DMS 273 (cell line): ENCODE measurements around the gene CELF2.

Experiments used
- DNase-seq: peaks from one replicate; lab custom pipeline; 2025; ENCODE audit not compliant: unreplicated experiment; lab: John Stamatoyannopoulos, UW

Gene CELF2

GRCh38 chr10:11288302-11288701, 270.6 kb downstream of the CELF2 start:
- DNase-seq = no peak

GRCh38 chr10:11290156-11290890, 272.7 kb downstream of the CELF2 start:
- DNase-seq = no peak

GRCh38 chr10:11292576-11293302, 275.1 kb downstream of the CELF2 start:
- DNase-seq = no peak

DNA sequence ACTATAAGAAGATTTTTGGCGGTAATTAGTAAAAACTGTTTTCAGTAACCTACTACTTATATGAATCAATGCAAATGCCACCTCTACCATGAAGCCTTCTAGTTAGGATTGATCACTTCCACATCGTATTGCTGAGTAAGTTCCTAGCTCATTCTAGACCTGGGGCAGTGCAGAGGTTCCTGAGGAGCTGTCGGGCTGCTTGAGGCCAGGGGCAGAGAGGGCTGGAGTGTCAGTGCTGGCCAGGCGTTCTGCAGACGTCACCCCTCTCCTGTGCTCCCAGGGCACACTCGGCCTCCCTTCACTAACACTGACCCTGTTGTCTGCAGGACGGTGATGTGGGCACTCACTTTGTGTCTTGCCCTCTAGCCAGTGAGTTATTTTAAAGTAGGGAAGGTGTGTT, 275.7 kb downstream of the CELF2 start:
- no peak for DNase-seq

DNA sequence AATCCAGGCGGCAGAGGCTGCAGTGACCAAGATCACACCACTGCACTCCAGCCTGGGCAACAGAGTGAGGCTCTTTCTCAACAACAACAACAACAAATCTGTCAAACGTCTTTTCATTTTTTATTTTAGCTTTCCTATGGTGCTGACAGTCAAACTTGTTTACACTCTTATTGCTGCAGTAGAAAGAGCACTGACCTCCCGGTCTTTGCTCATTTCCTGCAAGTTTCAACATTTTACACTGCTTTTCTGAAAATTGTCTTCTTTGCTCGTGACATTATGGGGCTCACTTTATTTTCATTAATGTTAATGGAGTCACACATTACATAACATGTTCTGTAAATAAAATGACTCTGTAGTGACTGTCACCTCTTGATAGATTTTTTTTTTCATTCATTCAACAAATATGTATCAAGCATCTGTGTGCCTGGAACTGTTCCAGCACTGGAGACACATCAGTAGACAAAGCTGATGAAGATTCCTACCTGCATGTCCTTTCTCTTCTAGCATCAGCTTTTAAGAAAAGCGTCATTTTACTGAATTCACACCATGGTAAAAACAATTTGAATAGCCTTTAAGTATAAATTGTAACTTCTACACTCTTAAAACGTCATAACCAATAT, 277.3 kb downstream of the CELF2 start:
- no peak for DNase-seq

DNA sequence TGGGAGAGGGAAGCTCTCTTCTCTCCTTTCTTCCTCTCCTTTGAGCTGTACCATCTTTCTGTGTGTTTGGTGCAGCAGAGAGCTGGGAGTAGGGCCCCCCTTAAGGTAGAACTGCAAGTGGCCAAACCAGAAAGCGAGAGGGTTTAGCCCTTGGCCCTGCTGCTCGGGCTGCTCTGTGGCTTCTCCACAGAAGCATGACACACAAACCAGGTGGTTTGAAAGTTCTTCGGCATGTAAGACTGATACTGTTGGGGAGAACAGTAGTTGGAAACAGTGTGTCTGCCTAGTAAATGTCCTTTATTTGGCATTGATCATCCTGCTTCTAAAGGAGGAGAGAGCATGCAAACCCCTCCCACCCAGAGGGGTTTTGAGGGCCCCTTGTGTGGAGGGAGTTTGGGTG, 277.8 kb downstream of the CELF2 start:
- DNase-seq = no peak

DNA sequence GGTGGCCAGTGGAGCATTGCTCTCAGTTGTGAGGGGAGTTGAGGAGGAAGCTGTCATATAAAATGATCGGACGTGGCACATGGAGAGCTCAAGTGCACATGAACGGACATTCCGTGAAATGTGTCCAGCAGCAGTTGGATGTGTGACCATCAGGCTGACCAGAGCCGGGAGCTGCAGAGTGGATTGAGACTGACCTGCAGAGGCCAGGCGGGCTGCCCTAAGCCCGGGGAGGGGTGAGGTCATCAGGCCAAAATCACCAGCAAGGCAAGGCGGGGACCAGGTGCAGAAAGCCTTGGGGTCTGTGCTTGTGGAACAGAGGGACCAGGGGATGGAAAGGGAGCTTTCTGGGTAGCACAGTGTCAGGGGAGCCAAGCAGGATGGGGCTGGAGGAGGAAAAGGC, 279.5 kb downstream of the CELF2 start:
- no peak for DNase-seq

DNA sequence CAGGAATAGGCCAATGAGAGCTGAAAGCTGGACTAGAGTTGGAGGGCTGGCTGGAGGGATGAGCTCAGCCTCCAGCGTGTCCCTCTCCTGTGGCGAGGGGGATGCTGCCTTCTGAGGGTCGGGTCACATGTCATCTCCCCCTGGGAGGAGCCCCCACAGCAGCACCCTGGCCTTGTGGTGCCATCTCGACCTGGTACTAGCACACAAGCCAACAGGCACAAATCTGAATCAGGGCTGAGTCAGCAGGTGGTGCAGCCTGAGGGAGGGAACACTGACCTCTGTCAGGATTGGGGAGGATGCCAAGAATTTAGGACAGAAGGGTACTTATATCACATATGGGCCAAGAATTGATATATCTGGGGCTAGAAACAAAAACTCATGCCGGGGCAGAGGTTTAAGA, 280.4 kb downstream of the CELF2 start:
- peak; percentile 35 for DNase-seq

DNA sequence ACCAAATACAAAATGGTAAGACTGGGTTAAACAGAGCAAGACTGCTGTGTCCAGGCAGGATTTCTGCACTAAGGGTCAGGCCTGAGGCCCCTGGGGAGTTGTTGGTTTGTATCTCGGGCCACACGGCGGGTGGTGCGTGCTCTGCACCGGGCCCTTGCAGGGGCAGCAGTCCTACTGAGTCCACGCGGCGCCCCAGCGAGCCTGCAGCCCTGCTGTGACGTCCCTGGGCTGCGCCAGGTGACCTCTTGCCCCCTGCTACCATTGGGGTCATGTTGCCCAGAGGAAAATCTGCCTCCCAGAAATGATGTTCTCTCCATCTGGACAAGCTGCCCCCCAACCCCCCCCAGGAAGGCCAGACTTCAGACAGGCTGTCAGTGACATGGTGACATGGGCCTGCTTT, 281.5 kb downstream of the CELF2 start:
- no peak for DNase-seq

DNA sequence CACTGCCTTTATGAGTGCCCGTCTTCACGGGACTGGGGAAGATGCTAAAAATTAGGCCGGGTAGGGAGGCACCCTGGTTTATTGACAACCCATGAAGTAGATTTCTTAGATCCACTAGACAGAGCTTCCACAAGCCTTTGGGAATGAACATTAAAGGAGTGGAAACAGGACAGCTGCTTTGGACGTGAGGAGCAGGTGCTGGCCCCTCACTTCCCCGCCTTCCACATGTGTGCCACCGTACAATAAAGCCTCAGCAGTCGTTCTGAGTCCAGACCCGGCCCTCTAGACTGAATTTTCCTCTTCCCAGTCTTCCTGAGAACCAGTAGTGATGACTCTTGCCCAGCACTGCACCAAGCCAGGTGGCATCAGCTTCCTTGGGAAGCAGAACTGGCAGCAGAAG, 282.4 kb downstream of the CELF2 start:
- peak; percentile 2 for DNase-seq

DNA sequence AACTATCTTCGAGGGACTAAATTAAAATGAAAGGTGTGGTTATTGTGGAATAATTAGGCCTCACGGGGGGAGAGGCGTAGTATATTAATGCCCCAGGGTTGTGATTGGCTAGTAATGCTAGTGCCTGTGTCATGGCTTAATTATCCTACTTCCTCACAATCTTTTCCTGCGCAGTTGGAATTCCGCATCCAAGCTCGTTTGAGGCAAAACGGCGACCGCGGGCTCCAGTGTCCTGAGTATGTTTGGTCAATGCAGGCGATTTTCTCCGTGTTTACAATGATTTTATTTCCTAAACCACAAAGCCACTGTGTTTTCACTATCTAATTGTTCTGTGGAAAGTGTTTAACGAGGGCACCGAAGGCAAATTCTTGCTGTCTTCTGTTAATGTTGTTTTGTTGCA, 282.9 kb downstream of the CELF2 start:
- DNase-seq = no peak

DNA sequence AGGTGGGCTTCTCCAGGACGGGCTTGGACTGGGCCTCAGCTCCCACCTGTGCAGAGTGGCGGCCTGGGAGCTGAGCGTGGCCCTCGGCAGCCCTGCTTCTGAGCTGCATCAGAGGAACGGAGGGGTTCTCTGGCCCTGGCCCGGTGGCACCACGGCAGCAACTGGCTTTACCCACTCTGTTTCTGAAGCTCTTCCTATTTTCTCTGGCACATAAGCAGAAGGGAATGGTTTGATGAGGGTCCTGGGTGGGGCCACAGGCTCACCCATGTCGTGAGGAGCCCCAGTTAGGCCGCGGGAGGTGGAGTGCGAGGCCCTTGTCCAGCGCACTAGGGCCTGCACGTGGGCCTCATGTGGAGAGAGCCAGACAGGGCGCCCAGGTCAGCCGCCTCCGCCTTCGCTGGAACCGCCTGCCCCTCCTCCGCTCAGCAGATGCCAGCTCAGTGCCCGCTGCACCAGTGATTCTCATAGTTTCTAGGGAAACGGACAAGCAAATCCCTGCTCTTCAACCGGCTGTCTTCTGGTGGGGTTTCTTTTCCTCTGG, 284.0 kb downstream of the CELF2 start:
- peak; percentile 24 for DNase-seq

DNA sequence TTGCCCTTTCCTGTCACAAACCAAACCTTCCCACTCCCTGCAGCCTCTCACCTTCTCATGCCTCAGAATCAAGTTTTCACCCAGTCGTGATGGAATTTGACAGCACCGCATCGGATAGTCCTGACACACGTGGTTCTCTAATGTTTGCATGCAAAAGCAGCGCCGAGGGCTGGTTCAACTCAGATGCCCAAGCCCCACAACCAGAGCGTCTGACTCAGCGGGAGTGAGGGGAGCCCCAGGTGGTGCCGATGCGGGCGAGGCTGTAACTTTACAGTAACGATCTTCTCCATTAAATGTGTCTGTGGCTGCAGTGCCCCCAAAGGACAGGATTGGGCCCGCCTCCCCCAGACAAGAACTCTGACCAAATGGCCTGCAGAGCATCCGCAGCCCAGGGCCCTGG, 284.5 kb downstream of the CELF2 start:
- no peak for DNase-seq

GRCh38 chr10:11303361-11304170, 285.9 kb downstream of the CELF2 start:
- peak; percentile 80 for DNase-seq

DNA sequence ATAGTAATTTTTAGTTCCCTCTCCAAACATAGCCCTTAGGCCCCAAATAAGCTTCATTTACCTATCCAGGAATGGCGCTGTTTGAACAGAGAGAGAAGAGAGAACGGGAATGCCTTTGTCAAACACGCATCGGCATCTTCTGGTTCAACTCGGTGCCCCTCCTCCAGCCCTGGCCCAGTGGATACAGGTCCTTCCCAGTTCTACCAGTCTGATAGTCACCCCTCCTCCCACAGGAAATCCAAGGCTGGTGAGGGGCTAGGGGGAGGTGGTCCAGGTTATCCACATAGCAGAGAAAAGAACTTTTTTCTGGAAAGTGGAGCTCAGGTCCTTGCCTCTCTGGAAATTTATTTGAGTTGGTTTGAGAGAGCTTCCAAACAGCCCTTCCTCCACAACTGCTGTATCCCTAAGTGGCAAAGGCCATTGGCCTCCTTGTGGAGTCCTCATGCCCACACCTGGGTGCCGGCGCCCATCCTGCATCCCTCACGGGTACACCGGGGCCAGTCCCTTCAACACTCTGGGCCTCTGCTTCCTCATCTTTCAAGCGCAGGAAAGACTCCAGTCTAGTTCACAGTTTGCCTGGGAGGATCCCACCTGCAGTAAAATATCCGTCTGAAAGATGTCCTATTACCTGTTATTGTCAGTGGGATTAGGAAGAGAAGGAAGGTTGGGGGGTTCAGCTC, 287.4 kb downstream of the CELF2 start:
- no peak for DNase-seq

DNA sequence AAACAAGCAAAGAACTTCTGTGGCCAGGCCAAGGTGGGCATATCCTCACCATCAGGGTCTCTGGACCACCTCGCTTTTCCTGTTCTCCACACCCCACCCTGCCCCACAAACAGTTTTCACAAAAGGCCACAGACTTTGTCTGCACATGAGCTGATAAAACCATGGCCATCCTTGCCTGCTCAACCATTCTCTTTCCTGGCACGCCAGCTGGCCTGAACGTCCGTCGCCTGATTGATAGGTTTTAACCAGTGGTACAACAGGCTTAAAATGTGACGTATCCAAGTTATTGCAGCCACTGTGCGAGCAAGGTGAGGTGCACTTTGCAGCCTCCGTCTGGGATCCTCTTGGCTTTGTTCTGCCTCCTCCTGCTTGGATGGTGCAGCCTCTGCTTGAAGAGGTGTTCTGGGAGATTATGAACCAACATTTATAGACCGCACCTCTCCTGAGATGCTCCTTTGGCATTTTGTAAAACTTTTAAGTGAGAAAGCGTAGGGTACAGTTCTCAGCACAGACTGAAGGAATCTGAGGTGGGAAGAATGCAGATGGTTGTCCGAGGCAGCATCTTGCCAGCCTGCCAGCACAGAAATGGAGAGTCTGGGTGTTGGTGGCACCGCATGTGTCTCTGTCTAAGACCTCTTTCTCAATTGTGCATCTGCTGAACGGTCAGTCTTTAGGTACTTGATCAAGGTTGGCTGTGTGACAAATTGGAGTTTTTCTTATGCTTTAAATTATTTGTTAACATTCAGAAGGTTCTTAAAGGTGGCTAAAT, 288.3 kb downstream of the CELF2 start:
- DNase-seq = no peak

GRCh38 chr10:11307004-11307403, 289.3 kb downstream of the CELF2 start:
- DNase-seq = no peak

DNA sequence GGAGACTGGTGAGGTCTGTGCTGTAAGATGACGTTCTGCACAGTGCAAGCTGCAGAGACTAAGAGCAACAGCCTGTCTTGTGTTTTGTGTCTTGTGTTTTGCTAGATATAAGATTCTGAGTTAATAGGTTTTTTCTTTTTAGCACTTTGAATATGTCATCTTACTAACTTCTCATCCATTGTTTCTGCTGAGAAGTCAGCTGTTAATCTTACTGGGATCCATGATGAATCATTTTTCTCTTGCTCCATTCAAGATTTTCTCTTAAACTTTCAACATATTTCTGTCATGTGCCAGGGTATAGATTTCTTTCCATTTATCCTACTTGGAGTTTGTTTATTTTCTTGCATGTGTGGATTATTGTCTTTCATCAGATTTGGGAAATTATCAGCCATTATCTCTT, 290.3 kb downstream of the CELF2 start:
- DNase-seq = no peak

DNA sequence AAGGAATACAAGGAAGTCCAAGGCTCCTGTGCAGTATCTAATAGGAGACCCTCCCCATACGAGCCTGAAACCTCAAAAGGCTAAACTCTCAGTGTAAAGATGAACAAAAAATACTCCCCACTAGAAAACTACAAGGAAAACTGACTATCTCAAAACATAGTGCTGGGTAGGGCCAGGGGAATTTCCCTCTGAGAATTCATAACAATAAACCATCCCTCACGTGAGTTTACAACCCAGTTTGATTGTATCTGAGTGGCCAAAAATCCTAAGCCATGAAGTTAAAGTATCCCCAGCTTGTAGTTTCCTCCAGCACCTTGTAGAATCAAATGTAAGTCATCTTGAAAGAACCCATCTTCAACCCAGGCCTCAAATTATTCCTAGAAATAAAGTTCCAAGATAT, 293.4 kb downstream of the CELF2 start:
- DNase-seq = no peak

DNA sequence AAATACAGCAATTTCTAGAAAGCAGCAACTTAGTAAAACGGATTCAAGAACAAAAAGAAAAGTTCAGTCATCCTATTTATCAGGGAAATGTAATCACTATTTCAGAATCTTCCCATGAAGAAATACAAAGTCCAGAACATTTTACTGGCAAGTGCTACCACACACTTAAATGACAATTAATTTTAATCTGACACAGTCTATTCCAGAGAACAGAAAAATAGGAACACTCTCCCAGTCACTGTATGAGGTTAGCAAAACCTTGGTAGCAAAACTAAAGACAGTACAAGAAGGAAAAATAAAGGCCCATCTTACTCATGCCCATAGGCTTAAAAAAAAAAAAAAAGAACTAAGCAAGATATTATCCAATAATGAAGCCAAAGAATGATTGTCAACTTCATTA, 295.8 kb downstream of the CELF2 start:
- no peak for DNase-seq
